Caco-2 (cell line): ENCODE results near the gene SHISAL2A. TPM values are rescaled to one million over a fixed set of nuclear protein-coding genes. Genes with fewer than 3 reads are reported as not detected.

ENCODE experiments used
- BruUV-seq: library from RNA; stranded (reverse); fragments of 400-500 nt; replicated peaks from 2 replicates; lab custom pipeline; 2021; lab: Mats Ljungman, UMichigan
- CTCF ChIA-PET: fragments of 300-600 bp; sonication (Branson Sonifier 250); formaldehyde crosslinking; loops from one replicate; lab custom pipeline; 2022; ENCODE audit warnings: antibody characterized with exemption; lab: Charles Lee
- POLR2A ChIA-PET: fragments of 300-600 bp; sonication (Branson Sonifier 250); formaldehyde crosslinking; loops from one replicate; lab custom pipeline; 2022; ENCODE audit warnings: antibody characterized with exemption; lab: Charles Lee
- DNase-seq, 2 experiments: peaks; one replicate each; pipeline versions ENCODE4 v3.0.0 to v3.0.0-alpha.2; 2020 to 2022
- H3K27me3 ChIP-seq: replicated peaks from 2 replicates; pipeline ENCODE4 v1.6.0; 2011; ENCODE audit warnings: low read length; ENCODE audit not compliant: control insufficient read depth, insufficient read depth
- H3K36me3 ChIP-seq: 2 replicates; pipeline ENCODE4 v1.5.1; 2011; ENCODE audit warnings: low read length; ENCODE audit not compliant: control insufficient read depth, insufficient read depth
- H3K4me1 ChIP-seq: fragments of 250-450 bp; sonication (Bioruptor Pico); 2 replicates; pipeline ENCODE4 v1.5.1; 2020; ENCODE audit warnings: mild to moderate bottlenecking
- H3K4me3 ChIP-seq: 2 replicates; pipeline ENCODE4 v1.5.1; 2011; ENCODE audit warnings: low read depth, mild to moderate bottlenecking, control low read depth, low read length
- H3K9me3 ChIP-seq: fragments of 250-450 bp; sonication (Bioruptor Pico); 2 replicates; pipeline ENCODE4 v1.5.1; 2020; ENCODE audit warnings: mild to moderate bottlenecking, moderate library complexity
- H3K27ac Mint-ChIP-seq: one replicate; pipeline ENCODE4 v1.8.0; 2022; ENCODE audit warnings: mixed read lengths; ENCODE audit not compliant: unreplicated experiment
- H3K27me3 Mint-ChIP-seq: one replicate; pipeline ENCODE4 v1.8.0; 2022; ENCODE audit warnings: mixed read lengths; ENCODE audit not compliant: insufficient read depth, unreplicated experiment
- H3K36me3 Mint-ChIP-seq: one replicate; pipeline ENCODE4 v1.8.0; 2022; ENCODE audit warnings: mild to moderate bottlenecking, mixed read lengths; ENCODE audit not compliant: insufficient read depth, unreplicated experiment
- H3K4me1 Mint-ChIP-seq: one replicate; pipeline ENCODE4 v1.8.0; 2022; ENCODE audit warnings: low read depth, mixed read lengths; ENCODE audit not compliant: unreplicated experiment
- H3K4me3 Mint-ChIP-seq: one replicate; pipeline ENCODE4 v1.8.0; 2022; ENCODE audit warnings: mild to moderate bottlenecking, moderate library complexity, mixed read lengths; ENCODE audit not compliant: unreplicated experiment
- H3K9me3 Mint-ChIP-seq: one replicate; pipeline ENCODE4 v1.8.0; 2022; ENCODE audit warnings: mixed read lengths; ENCODE audit not compliant: unreplicated experiment
- CTCF ChIP-seq, 2 experiments: fragments of 200-600 bp in 1 of 2; IDR thresholded peaks; 1 replicate in 1 of 2; 2 replicates in 1 of 2; pipeline versions ENCODE4 v1.5.1 to v1.8.0; 2011 to 2022; ENCODE audit warnings: antibody characterized with exemption in 1 of 2, control low read depth in 1 of 2, inconsistent platforms in 1 of 2, low read depth in 1 of 2, low read length in 1 of 2, mild to moderate bottlenecking in 1 of 2, moderate library complexity in 1 of 2; ENCODE audit not compliant: insufficient read depth in 1 of 2, severe bottlenecking in 1 of 2, unreplicated experiment in 1 of 2
- intact Hi-C: fragments of 100-400 bp; cut with micrococcal nuclease; formaldehyde crosslinking; loops from one replicate; pipeline ENCODE4 v1.10.0; 2022; ENCODE audit not compliant: unreplicated experiment
- total RNA-seq: library from RNA; stranded (reverse); gene quantifications from 2 replicates; pipeline ENCODE4 v1.2.3, GENCODE V29; 2022

SHISAL2A gene
- total RNA-seq, 1 experiment from 2014 or later = 3.7 TPM

GRCh38 chr1:52601519-52601918 lies 31.4 kb upstream of the SHISAL2A start:
- CTCF ChIA-PET = no interaction called here
- POLR2A ChIA-PET = no interaction called here
- Mint-ChIP-seq H3K27ac (no peak overlapping the region), H3K27me3 (no peaks in the 10 kb centered on the region), H3K4me1 (peaks cover 7% of the 10 kb centered on the region), H3K4me3 (peak overlapping the region; percentile 70), H3K9me3 (no peaks in the 10 kb centered on the region), H3K36me3 (peaks cover 11% of the 10 kb centered on the region)
- no peaks in the 10 kb centered on the region for H3K9me3 ChIP-seq
- no peaks in the 10 kb centered on the region; the same call in 1 of the 2 replicates for H3K27me3 ChIP-seq
- no peak for TF ChIP-seq CTCF (IDR thresholded peaks at IDR 0.05; ENCODE audit: insufficient read depth in 1 of 2, low read depth in 1 of 2, low read length in 1 of 2, severe bottlenecking in 1 of 2, unreplicated experiment in 1 of 2)
- no peaks in the 10 kb centered on the region for H3K36me3 ChIP-seq
- intact Hi-C loops = no loop called here
- no TSS peak for BruUV-seq
- H3K4me3 ChIP-seq = peak overlapping the region; percentile 67
- DNase-seq = no peak
- H3K4me1 ChIP-seq = no peaks in the 10 kb centered on the region; the same call in 1 of the 2 replicates

DNA sequence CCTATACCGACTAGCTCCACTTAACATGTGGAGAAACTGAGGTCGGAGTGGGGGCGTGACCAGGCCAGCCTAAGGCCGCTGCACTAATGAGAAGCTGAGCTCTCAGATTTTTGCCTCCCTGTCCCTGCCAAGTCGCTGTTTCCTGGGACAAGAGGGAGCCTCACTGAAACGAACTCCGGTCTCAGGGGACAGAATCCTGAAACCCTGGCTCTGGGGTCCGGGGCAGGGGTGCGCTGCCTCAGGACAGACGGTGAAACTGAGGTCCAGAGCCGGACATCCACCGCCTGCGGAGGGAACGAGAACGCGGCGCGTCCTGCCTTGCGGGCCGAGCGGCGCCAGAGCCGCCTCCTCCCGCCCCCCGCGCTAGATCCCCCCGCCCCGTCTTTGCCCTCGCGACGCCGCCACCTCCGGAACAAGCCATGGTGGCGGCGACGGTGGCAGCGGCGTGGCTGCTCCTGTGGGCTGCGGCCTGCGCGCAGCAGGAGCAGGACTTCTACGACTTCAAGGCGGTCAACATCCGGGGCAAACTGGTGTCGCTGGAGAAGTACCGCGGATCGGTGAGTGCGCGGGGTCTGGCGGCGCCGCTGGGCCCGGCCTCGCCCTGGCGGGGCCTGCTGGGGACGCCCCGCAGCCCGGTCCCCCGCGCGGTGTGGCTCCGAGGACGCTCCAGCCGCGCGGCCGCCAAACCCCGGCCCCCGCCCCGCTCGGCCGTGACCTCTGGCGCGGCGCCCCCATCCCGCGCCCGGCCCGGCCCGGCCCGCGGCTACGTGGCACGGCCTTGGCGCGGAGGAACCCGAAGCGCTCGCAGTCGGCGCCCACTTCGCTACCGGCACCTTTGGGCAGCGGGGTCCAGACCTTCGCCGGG lies 30.7 kb upstream of the SHISAL2A start, which contains the start of gene GPX7:
GPX7 (plus strand) TSS at position 381 of the 865 bp plus-strand sequence; CDS start at position 420, 39 bp downstream.
- peak; percentile 36 to 43 for DNase-seq
- TF ChIP-seq CTCF (IDR thresholded peaks at IDR 0.05; ENCODE audit: insufficient read depth in 1 of 2, low read depth in 1 of 2, low read length in 1 of 2, severe bottlenecking in 1 of 2, unreplicated experiment in 1 of 2) = no peak
- CTCF ChIA-PET = no interaction called here
- Histone ChIP-seq H3K27me3 (no peaks in the 10 kb centered on the region; the same call in 1 of the 2 replicates), H3K36me3 (no peaks in the 10 kb centered on the region; the same call in 1 of the 2 replicates), H3K9me3 (no peaks in the 10 kb centered on the region), H3K4me3 (peak within 1 kb of the TSS; percentile 67), H3K4me1 (no peaks in the 10 kb centered on the region; the same call in 1 of the 2 replicates)
- no peak within 1 kb of the TSS for H3K27ac Mint-ChIP-seq
- peaks cover 7% of the 10 kb centered on the region for H3K4me1 Mint-ChIP-seq
- peak within 1 kb of the TSS; percentile 70 for H3K4me3 Mint-ChIP-seq
- H3K9me3 Mint-ChIP-seq = no peaks in the 10 kb centered on the region
- H3K27me3 Mint-ChIP-seq = no peaks in the 10 kb centered on the region
- peaks cover 11% of the 10 kb centered on the region for H3K36me3 Mint-ChIP-seq
- POLR2A ChIA-PET = interaction anchor here (0.5 kb wide), 1 partner anchor 53 kb away, joined by 3 read pairs; no protein-coding TSS in a partner anchor
- intact Hi-C loops = no loop called here
- no TSS peak for BruUV-seq

DNA sequence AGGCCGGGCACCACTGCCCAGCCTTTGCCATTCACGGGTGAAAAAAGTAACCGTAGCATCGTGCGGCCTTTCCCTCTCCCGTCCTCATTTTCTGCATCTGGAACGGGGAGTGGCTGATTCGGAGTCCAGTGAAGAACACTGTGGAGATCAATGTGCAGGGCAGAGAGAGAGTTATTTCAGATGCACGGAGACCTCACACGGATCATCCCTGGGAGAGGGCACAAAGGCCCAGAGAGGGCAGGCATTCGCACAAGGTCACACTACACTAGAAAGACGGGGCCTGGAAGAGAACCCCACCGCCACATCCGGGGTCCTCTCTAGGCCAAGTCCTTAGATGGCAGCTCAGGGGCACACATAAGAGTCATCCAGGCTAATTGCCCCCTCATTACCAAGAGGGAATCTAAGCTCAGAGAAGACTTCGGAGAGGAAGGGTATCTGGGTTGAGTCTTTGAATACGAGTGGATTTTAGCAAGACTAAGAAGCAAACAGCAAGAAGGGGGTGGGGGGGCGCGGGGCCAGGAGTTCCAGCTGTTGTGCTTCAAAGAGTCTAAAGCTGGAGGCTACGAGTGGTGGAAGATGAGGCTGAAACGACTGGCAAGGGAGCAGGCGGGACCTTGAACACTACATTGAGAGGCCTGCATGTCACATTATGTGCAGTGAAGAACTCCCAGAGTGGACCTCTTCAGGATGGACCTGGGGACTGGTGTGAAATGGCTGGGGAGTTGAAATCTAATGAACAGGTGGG lies 29.9 kb upstream of the SHISAL2A start:
- no peaks in the 10 kb centered on the region; the same call in 1 of the 2 replicates for H3K27me3 ChIP-seq
- POLR2A ChIA-PET = no interaction called here
- H3K4me3 Mint-ChIP-seq = peak overlapping the region; percentile 70
- H3K36me3 ChIP-seq = no peaks in the 10 kb centered on the region; the same call in 1 of the 2 replicates
- no peaks in the 10 kb centered on the region; the same call in 1 of the 2 replicates for H3K4me1 ChIP-seq
- BruUV-seq = no TSS peak
- H3K9me3 Mint-ChIP-seq = no peaks in the 10 kb centered on the region
- peak overlapping the region; percentile 67 for H3K4me3 ChIP-seq
- H3K36me3 Mint-ChIP-seq = peaks cover 8% of the 10 kb centered on the region
- H3K27me3 Mint-ChIP-seq = no peaks in the 10 kb centered on the region
- H3K9me3 ChIP-seq = no peaks in the 10 kb centered on the region
- H3K27ac Mint-ChIP-seq = no peak overlapping the region
- intact Hi-C loops = no loop called here
- peaks cover 7% of the 10 kb centered on the region for H3K4me1 Mint-ChIP-seq
- no peak for DNase-seq
- CTCF ChIA-PET = no interaction called here
- TF ChIP-seq CTCF (IDR thresholded peaks at IDR 0.05; ENCODE audit: insufficient read depth in 1 of 2, low read depth in 1 of 2, low read length in 1 of 2, severe bottlenecking in 1 of 2, unreplicated experiment in 1 of 2) = no peak
